GM21381 (cell line): Measurements from ENCODE around the gene PKD2.
"Not testable (repeated sequence)": the region's sequence is repeated elsewhere in the genome, so short reads cannot be mapped to it uniquely, and the experiment has no call there.

Experiments
- ATAC-seq: cut with Tn5 transposase; IDR thresholded peaks from one replicate; pipeline ENCODE4 v1.9.1; 2021; ENCODE audit warnings: mild to moderate bottlenecking, moderate library complexity; ENCODE audit not compliant: unreplicated experiment

Gene PKD2

DNA sequence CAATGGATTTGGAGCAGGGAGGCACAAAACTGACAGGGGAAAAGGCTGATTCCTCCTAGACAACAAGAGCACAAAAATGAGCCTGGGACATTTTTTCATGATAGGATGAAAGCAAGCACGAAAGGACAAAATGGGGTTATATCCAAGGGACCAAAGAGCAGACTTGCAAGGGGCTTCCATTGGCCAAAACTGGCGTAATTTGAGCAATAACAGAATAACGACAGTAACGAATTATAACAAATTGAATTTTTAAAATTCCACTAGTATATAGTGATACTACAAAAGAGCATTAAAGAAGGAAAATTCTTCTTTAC is 21.6 kb upstream of the PKD2 start:
- no peak for ATAC-seq

DNA sequence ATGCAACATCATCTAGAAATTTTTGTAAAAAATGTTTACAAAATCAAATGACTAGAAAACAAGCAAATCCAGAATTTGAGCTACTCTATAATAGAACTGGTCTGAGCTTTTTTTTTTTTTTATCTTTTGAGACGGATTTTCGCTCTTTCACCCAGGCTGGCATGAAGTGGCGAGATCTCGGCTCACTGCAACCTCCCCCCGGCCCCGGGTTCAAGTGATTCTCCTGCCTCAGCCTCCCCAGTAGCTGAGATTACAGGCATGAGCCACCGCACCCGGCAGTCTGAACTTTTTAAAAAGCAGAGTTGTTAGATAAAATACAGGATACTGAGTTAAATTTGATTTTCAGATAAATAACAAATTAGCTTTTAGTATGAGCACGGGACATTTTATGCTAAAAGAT is 20.9 kb upstream of the PKD2 start:
- no peak for ATAC-seq

DNA sequence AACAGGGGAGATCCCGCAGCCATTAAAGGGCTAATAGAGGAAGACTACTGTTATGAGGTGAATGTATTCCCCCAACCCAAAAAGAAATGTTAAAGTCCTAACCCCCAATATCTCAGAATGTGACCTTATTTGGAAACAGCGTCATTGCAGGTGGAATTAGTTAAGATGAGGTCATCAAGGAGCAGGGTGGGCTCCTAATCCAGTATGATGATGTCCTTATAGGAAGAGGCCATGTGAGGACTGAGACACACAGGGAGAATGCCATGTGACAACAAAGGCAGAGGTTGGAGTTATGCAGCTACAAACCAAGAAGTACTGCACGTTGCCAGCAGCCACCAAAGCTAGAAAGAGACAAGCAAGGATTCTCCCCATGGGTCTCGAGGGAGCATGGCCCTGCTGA is 17.7 kb upstream of the PKD2 start:
- ATAC-seq = no peak

DNA sequence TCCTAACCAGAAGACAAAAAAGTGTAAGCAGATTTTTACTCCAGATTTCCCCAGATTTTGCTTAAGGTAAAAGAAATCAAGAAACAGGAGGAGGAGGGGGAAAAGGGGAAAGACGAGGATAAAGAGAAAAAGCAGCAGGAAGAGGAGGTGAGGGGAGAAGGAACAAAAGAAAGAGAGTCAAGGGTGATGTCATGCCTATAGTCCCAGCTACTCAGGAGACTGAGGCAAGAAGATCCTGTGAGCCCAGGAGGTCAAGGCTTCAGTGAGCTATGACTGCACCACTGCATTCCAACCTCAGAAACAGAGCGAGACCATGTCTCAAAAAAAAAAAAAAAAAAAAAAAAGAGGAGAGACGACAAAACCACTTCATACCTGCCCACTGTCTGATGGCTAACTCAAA is 12.0 kb upstream of the PKD2 start:
- no peak for ATAC-seq

DNA sequence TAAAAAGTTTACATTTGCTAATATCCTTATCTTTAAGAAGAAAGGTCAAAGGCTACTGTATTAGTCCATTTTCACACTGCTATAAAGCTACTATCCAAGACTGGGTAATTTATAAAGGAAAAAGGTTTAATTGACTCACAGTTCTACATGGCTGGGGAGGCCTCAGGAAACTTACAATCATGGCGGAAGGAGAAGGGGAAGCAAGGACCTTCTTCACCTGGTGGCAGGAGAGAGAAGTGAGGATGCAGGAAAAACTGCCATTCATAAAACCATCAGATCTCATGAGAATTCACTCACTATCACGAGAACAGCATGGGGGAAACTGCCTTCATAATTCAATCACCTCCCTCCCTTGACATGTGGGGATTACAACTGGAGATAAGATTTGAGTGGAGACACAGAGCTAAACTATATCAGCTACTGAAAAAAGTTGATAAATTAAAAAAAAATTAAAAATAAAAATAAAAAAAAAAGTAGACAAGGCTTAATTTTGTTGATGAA is 8.2 kb upstream of the PKD2 start:
- ATAC-seq = not testable (repeated sequence)

DNA sequence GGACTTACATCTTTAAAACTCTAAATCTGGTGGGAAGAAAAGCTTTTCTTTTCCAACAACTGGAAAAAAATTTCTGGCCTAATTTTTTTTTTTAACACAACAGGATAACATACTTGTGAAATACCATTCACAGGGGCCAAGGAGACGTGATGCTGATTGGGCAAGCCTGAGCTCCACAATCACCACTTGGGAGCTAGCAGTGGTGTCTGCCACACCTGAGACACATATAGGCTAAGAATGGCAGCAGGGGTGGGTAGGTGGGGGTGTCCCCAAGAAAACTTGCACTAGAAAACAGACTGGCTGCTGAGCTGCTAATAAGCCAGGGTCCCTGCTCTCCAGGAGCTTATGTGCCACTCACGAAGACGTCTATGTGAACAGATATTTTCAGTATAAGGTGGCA is 5.6 kb upstream of the PKD2 start:
- ATAC-seq = no peak

DNA sequence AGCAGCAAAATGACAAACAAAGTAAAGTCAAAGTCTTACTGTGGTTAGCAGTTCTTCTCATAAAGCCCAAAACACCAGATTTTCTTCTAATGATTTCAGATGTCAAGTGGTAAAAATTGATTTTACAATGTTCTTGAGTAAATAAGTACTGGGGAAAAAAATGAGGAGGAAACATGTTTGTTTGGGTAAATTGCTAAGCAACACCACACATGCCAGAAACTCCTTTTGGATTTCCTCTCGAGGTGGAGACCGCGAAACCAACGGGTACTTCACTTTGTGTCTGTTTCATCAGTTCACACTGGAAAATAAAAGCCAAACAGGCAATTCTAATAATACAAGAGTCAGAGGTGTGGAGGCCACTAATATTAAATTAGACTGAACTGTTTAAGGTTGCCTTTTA is 4.6 kb upstream of the PKD2 start:
- no peak for ATAC-seq

DNA sequence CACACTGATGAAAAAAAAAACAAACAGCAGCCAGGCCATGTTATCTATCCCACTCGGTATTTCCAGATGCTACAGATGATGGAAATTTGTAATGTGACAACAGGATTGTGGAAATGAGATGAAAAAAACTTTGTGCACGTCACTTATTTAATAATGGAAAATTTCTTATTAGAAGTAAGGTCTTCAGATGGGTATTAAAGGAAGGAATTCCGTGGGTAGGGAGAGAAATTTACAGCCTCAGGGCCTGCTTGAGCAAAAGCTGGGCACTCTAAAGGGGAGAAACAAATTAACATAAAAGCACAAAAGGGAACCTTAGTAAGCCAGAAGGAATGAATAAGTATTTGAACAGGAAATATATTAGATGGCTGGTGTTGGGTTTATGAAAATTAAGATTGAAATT is 4.2 kb upstream of the PKD2 start:
- no peak for ATAC-seq

DNA sequence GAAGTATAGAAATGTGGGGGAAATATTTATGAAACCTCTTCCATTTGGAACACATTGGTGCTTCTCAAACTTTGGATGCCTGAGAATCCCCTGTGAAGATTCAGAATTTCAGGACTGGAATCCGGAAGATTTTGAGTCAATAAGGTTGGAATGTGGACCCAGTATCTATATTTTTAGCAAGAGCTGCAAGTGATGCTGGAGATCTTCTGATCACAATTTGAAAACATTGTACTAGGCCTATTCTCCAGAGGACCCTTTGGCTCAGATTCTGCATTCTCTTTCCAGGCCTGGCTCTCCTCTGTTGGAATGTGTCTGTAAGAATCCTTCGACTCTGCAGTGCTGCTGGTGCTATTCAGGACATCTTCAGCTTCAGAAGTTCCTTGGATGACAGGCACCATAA is 2.4 kb upstream of the PKD2 start:
- no peak for ATAC-seq

DNA sequence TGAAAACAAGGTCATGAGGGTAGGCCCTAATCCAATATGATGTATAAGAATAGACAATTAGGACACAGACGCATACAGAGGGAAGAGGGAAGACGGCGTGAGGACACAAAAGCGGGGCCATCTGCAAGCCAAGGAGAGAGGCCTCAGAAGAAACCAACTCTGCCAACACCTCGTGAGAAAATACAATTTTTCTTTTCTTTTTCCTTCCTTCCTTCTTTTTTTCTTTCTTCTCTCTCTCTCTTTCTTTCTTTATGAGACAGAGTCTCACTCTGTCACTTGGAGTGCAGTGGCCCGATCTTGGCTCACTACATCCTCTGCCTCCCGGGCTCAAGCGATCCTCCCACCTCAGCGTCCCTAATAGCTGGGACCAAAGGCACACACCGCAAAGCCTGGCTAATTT is 1.5 kb upstream of the PKD2 start:
- no peak for ATAC-seq

DNA sequence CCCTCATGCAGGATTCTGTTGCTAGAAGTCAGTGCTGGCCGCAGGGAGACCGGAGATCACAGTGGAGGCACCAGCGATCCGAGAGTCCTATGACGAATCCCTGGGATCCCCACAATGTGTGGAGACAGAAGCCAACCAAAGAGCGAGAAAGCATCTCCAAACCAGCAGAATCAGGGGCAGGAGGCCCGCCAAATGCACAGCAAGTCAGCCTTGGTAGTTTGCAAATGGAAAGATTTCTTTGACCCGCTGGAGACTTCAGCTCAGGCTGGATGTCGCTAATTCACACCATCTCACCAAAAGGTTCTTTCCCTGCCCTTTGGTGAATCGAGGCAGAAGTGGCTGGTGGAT is 505 bp upstream of the PKD2 start:
- no peak for ATAC-seq

DNA sequence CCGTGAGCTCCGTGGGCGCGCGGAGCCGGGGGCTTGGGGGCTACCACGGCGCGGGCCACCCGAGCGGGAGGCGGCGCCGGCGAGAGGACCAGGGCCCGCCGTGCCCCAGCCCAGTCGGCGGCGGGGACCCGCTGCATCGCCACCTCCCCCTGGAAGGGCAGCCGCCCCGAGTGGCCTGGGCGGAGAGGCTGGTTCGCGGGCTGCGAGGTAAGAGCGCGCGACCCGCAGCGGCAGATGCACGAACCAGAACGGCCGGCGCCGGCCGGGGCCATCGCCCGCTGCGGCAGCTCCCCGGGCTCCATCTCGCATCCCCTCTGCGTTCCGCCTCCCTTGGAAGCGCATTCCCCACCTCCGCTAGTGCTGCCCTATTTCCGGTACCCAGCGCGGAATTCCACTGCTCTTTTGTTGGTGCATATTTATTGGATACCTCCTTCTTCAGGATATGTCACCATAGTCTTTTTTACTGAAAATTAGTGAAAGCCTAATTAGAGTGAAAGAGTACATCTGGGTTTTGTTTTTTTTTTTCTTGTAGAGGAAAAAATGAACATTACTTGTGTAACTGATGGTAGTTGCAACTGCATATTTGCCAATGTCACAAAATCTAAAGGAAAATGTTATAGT is 797 bp downstream of the PKD2 start:
- ATAC-seq = peak; percentile 30

DNA sequence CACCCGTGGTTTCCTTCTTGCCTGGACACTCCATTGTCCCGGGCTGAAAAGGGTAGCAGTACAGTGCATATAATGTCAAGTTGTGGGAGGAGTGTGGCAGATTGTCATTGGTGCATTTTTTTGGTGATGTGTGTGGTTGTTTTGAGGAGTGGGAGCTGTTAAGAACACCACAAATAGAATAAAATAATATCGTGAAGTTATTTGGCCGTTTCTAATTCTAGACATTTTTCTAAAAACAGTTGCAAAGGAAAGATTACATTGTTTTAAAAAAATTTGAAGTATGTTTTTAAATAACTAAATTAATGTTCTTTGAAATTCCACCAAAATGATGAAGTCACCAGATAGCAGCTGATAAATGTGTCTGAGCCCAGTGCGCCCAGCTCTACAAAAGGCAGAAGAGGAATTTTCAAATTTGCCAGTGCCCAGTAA is 1.3 kb downstream of the PKD2 start:
- no peak for ATAC-seq

DNA sequence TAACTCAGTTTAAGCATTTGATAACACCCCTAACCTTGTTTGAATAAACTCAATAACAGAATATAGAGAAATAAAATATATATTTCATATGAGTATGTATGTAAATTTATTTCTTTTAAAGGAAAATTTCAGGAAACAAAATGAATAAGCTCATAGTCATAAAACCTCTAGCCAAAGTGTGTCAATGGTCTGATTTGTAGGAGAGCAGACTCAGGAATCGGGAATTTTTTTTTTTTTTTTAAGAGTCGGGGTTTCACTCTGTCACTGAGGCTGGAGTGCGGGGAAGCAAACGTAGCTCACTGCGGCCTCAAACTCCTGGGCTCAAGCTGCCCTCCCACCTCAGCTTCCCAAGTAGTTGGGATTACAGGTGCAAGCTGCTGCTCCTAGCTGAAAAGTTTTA is 2.4 kb downstream of the PKD2 start:
- ATAC-seq = no peak

DNA sequence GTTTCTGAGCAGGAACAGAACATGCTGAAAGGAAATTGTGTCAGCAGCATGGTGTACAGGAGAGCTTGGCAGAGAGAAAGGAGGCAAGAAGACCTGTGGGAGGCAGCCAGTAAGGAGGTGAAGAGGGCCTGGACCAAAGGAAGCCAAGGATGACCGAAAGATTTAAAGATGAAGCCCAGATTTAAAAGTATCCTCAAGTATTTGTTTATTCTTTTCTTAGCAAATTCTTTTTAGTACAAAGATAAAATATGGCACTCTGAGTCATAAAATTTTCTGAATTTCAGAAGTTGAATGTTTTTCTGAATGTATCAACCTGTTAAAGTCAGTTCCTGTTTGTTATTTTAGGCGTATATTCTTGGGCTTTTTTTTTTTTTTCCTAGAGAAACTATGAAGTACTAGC is 3.5 kb downstream of the PKD2 start:
- no peak for ATAC-seq

DNA sequence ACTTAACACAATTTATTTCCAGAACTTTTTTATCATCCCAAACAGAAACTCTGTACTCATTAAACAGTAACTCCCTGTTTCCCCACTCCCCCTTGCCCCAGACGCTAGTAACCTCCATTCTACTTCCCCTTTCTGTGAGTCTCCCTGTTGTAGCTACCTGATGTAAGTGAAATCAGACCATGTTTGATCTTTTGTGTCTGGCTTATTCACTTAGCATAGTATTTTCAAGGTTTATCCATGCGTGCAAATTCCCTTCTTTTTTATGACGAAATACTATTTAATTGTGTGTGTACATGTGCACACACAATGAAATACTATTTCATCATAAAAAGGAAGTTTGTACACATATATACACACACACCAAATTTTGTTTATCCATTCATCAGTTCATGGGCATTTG is 5.2 kb downstream of the PKD2 start:
- ATAC-seq = peak; percentile 44

DNA sequence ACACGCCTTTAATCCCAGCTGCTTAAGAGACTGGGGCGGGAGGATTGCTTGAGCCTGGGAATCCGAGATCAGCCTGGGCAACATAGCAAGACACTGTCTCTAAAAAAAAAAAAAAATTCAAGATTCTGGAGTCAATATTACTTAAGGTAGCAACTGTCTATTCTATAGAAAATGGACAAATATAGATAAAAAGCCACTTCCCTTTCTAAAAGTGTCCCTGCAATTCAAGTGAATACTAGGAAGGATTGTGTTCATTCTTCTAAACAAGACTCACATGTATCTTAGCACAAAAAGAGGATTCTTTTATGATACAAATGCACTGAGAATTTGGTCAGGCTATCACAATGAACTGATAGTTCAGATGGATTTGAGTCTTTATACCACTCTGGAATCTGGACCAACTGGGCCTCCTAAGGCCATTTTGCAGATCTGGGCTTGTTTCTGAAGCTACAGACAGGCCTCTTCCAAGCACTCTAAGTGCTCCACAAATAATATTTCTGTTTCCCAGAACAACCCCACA is 7.0 kb downstream of the PKD2 start:
- no peak for ATAC-seq

DNA sequence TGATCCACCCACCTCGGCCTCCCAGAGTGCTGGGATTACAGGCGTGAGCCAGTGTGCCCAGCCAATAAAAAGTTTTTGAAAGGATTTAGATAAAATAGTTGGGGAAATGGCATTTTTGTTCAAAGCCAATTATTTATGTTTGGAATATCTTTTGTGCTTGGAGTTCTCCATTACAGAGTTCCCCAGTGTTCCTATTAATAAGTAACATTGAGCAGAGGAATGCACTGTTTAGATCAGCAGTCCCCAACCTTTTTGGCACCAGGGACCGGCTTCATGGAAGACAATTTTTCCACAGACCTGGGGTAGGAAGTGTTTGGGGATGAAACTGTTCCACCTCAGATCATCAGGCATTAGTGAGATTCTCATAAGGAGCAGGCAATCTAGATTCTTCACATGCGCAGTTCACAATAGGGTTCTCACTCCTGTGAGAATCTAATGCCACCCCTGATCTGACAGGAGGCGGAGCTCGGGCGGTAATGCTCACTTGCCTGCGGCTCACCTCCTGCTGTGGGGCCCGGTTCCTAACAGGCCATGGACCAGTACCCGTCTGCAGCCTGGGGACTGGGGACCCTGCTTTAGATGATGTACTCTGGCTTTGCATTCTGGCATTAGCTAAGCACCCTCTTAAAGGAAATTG is 8.3 kb downstream of the PKD2 start:
- no peak for ATAC-seq

DNA sequence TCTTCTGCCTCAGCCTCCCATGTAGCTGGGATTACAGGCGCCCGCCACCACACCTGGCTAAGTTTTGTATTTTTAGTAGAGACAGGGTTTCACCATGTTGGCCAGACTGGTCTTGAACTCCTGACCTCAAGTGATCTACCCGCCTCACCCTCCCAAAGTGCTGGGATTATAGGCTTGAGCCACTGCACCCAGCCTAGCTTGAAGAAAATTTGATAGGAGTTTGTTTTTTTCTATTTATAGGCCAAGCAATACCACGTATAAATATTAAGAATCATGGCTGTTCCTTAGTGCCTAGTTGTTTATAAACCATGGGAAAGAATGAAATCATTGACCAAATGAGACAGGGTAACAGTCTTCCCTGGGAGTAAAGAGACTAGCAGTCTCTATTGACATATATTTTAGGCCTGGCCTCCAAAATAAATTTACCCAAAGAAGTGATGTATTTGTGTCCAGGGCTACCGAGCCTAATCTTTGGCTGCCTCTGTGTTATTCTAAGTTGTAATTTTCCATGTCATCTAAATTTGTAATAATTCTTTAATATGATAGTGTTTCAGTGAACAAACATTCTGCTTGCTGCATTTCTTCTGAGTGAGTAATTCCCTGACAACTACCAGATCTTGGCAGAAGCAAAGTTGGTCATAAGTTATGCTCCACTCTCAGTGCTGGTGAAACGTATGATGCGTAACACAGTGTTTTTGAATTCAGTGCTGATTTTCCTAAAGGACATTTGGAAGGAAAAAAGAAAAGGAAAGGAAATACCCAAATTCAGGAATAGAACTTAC is 10.3 kb downstream of the PKD2 start:
- no peak for ATAC-seq

DNA sequence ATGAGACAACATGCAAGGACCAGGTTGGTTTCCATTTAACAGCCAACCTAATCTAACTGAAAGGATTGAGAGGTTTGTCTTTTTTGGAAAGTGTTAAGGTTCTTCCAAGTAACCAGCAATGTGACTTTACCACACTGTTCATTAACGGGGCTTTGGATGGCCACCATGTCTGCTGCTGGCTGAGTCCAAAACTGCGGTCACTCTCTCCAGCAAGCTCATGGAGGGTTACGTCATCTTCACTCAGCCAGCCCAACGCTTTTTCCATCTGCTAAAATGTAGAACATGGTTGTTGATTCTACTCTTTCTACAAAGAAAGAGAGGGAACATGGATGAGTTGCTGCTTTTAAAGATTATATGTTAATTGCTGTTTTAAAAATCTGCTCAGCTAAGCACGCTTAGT is 11.0 kb downstream of the PKD2 start:
- no peak for ATAC-seq

DNA sequence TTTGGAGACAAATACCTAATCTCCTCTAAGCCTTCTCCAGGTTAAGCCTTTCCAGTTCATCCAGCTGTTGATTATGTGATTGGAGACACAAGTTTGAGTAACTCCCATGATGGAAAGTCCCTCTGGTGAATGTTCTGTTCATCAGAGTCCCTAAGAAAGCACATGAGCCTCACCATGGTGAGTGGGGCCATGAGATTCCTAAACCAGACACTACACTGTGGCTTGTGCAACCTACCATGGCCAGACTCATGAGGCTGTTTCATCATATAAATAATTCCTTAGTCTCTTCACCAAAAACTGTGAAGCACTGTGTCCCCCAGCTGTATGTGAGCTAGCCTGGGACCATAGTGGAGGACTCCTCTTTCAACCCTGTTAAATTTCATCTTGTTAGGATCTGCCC is 14.4 kb downstream of the PKD2 start:
- no peak for ATAC-seq

DNA sequence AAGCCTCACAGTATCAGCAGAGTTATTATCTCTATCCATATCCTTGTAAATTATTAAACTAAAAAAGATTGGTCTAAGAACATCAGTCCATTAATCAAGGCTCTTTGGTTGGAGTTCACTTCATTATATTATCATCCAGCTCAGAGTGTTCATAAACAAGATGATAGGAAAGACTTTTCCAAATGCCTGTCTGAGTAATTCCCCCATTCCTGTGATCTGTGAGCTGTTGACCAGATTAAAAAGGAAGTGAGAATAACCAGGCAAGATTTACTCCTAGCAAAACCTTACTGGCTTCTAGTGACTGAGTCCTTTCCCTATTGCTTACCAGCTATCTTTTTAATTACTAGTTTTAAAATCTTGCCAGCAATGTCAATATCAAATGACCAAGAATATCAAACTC is 14.9 kb downstream of the PKD2 start:
- ATAC-seq = no peak
